HepG2 (cell line): ENCODE measurements around the gene TSSK2. TPM values are rescaled to one million over a fixed set of nuclear protein-coding genes. Genes with fewer than 3 reads are reported as not detected.

Experiments
- ATAD3A ChIP-seq: sonication (generic); formaldehyde crosslinking; IDR thresholded peaks from 2 replicates; pipeline ENCODE4 v1.4.0; 2020; ENCODE audit warnings: missing genetic modification reagents
- ATF2 ChIP-seq: sonication (generic); formaldehyde crosslinking; IDR thresholded peaks from 2 replicates; pipeline ENCODE4 v1.4.0; 2020; ENCODE audit warnings: missing genetic modification reagents
- EP300 ChIP-seq, 3 experiments: sonication (generic) in 1 of 3; formaldehyde crosslinking in 1 of 3; IDR thresholded peaks; 2 replicates each; pipeline versions ENCODE4 v1.5.1 to v1.6.1; 2011 to 2020; ENCODE audit warnings: low read depth in 2 of 3, low read length in 2 of 3, borderline replicate concordance in 1 of 3, improper control_type of control experiment in 1 of 3, mild to moderate bottlenecking in 1 of 3, missing genetic modification reagents in 1 of 3, moderate library complexity in 1 of 3
- ETS1 ChIP-seq: sonication (generic); formaldehyde crosslinking; IDR thresholded peaks from 2 replicates; pipeline ENCODE4 v1.4.0; 2020; ENCODE audit warnings: missing genetic modification reagents
- NPAS2 ChIP-seq: sonication (generic); formaldehyde crosslinking; IDR thresholded peaks from 2 replicates; pipeline ENCODE4 v1.8.0; 2022; ENCODE audit warnings: mild to moderate bottlenecking, missing genetic modification reagents, borderline replicate concordance
- PHF20 ChIP-seq: sonication (generic); formaldehyde crosslinking; IDR thresholded peaks from 2 replicates; pipeline ENCODE4 v1.5.0; 2020; ENCODE audit warnings: mild to moderate bottlenecking, missing genetic modification reagents
- RAD21 ChIP-seq: fragments of 450-650 bp; formaldehyde crosslinking; IDR thresholded peaks from 2 replicates; pipeline ENCODE4 v1.5.0; 2020; ENCODE audit warnings: mild to moderate bottlenecking
- SRSF9 ChIP-seq: fragments of 200-400 bp; formaldehyde crosslinking; IDR thresholded peaks from 2 replicates; pipeline ENCODE4 v1.6.1; 2018; ENCODE audit warnings: borderline replicate concordance, mild to moderate bottlenecking, low read depth, low read length; ENCODE audit not compliant: insufficient read depth, poor library complexity, severe bottlenecking
- STAT5B ChIP-seq: sonication (generic); formaldehyde crosslinking; IDR thresholded peaks from 2 replicates; pipeline ENCODE4 v1.4.0; 2020; ENCODE audit warnings: missing genetic modification reagents
- TAF15 ChIP-seq: fragments of 200-400 bp; formaldehyde crosslinking; IDR thresholded peaks from one replicate; pipeline ENCODE4 v1.6.1; 2018; ENCODE audit warnings: mild to moderate bottlenecking, low read depth, low read length; ENCODE audit not compliant: poor library complexity, severe bottlenecking
- TCF12 ChIP-seq, 2 experiments: fragments of 450-650 bp in 1 of 2; sonication (generic) in 1 of 2; formaldehyde crosslinking in 1 of 2; IDR thresholded peaks; 2 replicates each; pipeline versions ENCODE4 v1.6.1 to v1.8.0; 2017 to 2022; ENCODE audit warnings: antibody characterized with exemption in 1 of 2, mild to moderate bottlenecking in 1 of 2, missing genetic modification reagents in 1 of 2, moderate library complexity in 1 of 2
- ZBTB7A ChIP-seq: sonication (generic); formaldehyde crosslinking; IDR thresholded peaks from 2 replicates; pipeline ENCODE4 v1.8.0; 2022; ENCODE audit warnings: mild to moderate bottlenecking, missing genetic modification reagents
- ZFP37 ChIP-seq: sonication (generic); formaldehyde crosslinking; IDR thresholded peaks from 2 replicates; pipeline ENCODE4 v1.4.0; 2020; ENCODE audit warnings: missing genetic modification reagents, borderline replicate concordance
- ZKSCAN1 ChIP-seq: fragments of 150-350 bp; IDR thresholded peaks from 2 replicates; pipeline ENCODE4 v1.6.1; 2014; ENCODE audit warnings: low read length
- ZNF12 ChIP-seq: sonication (generic); formaldehyde crosslinking; IDR thresholded peaks from 2 replicates; pipeline ENCODE4 v1.5.0; 2020; ENCODE audit warnings: missing genetic modification reagents
- ZNF18 ChIP-seq: sonication (generic); formaldehyde crosslinking; IDR thresholded peaks from 2 replicates; pipeline ENCODE4 v1.8.0; 2022; ENCODE audit warnings: mild to moderate bottlenecking, missing genetic modification reagents; ENCODE audit not compliant: insufficient replicate concordance
- ZNF496 ChIP-seq: sonication (generic); formaldehyde crosslinking; IDR thresholded peaks from 2 replicates; pipeline ENCODE4 v1.8.1; 2023; ENCODE audit warnings: mild to moderate bottlenecking, moderate library complexity, missing genetic modification reagents; ENCODE audit not compliant: insufficient replicate concordance
- ZNF572 ChIP-seq: sonication (generic); formaldehyde crosslinking; IDR thresholded peaks from 2 replicates; pipeline ENCODE4 v1.5.1; 2020; ENCODE audit warnings: mild to moderate bottlenecking, missing genetic modification reagents
- ZNF678 ChIP-seq: sonication (generic); formaldehyde crosslinking; IDR thresholded peaks from 2 replicates; pipeline ENCODE4 v1.4.0; 2020; ENCODE audit warnings: mild to moderate bottlenecking, missing genetic modification reagents
- polyA plus RNA-seq, 8 experiments: library from polyadenylated mRNA; depleted of rRNA in 3 of 8; stranded (reverse) in 7 of 8; unstranded in 1 of 8; fragments of >200 nt; fragmentation: Illumina TruSeq in 4 of 8; extraction: Trizol in 4 of 8; gene quantifications; 2 replicates each; pipeline versions ENCODE4 v1.2.1 to v1.2.3, GENCODE V29; 2011 to 2016; ENCODE audit warnings: low read depth in 4 of 8, missing spikeins in 1 of 8, mixed read lengths in 1 of 8; ENCODE audit not compliant: insufficient read depth in 1 of 8
- total RNA-seq, 5 experiments: library from RNA; depleted of rRNA; stranded (reverse); fragments of >200 nt; fragmentation: Illumina TruSeq; extraction: Trizol; gene quantifications; 2 replicates each; pipeline ENCODE4 v1.2.3, GENCODE V29; 2016; ENCODE audit warnings: low read depth in 1 of 5
- TF ChIP-seq, protein P1 (sequence below): sonication (generic); formaldehyde crosslinking; IDR thresholded peaks from 2 replicates; pipeline ENCODE4 v1.8.1; 2023; ENCODE audit warnings: missing genetic modification reagents, inconsistent platforms, borderline replicate concordance
- TF ChIP-seq, protein P2 (sequence below): sonication (generic); formaldehyde crosslinking; IDR thresholded peaks from 2 replicates; pipeline ENCODE4 v1.5.0; 2020; ENCODE audit warnings: mild to moderate bottlenecking, missing genetic modification reagents

TSSK2 gene
- total and polyA plus RNA-seq, 2 of the 13 experiments (the other 11 are each of a cell fraction or from before 2014, with no cell fraction given) = not detected

DNA sequence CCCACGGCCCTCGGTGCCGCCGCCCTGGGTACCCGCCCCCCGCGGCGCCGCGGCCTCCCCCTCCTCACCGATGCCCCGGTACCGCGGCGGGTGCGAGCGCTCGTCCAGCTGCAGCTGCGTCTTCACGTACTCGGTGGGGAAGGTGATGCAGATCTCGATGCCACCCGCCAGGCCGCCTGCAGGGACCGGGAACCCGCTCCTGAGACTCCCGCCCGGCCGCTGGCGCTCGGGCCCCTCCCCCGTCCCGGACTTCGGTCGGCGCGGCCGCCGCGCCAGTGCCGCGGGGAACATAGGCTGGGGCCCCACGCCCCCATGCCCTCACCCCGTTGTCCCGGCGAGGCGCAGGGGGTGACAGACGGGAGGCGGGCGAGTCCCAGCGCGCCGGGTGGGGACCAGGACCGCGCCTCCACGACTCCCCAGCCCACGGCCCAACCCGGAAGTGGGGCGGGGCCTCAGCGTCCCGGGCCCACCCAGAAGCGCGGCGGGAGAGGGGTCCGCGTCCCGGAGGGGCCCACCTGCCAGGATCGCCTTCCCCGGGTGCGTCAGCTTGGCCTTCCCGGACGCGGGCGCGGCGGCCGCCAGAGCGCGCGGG, 47.1 kb downstream of the TSSK2 start (continued):
- TF ChIP-seq ZNF12 (CRISPR knock-in tag) = 0 out of 2 replicates have a peak, but pooled peaks have one; percentile 37
- TF ChIP-seq EP300 (IDR thresholded peaks at IDR 0.05; ENCODE audit: low read depth in 2 of 2, low read length in 2 of 2) = no peak; a peak in 1 of 4 replicates
- no peak for TF ChIP-seq EP300 (CRISPR knock-in tag; IDR thresholded peaks at IDR 0.05; ENCODE audit: borderline replicate concordance)
- no peak for TF ChIP-seq ZNF572 (CRISPR knock-in tag)
- TF ChIP-seq ZFP37 = no peak
- no peak for TF ChIP-seq ZBTB7A
- no peak for TF ChIP-seq TCF12 (IDR thresholded peaks at IDR 0.05)
- no peak for TF ChIP-seq TCF12 (CRISPR knock-in tag; IDR thresholded peaks at IDR 0.05)
- no peak for TF ChIP-seq ATF2 (CRISPR knock-in tag)
- TF ChIP-seq TAF15 = no peak
- no peak for TF ChIP-seq ZNF18 (CRISPR knock-in tag)
- no peak for TF ChIP-seq ZNF496 (CRISPR knock-in tag)
- no peak for TF ChIP-seq ZNF678 (CRISPR knock-in tag)
- no peak for TF ChIP-seq ZKSCAN1
- TF ChIP-seq ETS1 (CRISPR knock-in tag) = no peak
- no peak; the same call in 1 of the 2 replicates for TF ChIP-seq PHF20 (CRISPR knock-in tag)
- no peak for TF ChIP-seq ATAD3A (CRISPR knock-in tag)
- no peak for TF ChIP-seq NPAS2 (CRISPR knock-in tag)
- no peak for TF ChIP-seq STAT5B (CRISPR knock-in tag)
- TF ChIP-seq RAD21 (CRISPR knock-in tag) = peak; percentile 43; the same call in 1 of the 2 replicates
- TF ChIP-seq SRSF9 = no peak
- TF ChIP-seq, protein P1, sequence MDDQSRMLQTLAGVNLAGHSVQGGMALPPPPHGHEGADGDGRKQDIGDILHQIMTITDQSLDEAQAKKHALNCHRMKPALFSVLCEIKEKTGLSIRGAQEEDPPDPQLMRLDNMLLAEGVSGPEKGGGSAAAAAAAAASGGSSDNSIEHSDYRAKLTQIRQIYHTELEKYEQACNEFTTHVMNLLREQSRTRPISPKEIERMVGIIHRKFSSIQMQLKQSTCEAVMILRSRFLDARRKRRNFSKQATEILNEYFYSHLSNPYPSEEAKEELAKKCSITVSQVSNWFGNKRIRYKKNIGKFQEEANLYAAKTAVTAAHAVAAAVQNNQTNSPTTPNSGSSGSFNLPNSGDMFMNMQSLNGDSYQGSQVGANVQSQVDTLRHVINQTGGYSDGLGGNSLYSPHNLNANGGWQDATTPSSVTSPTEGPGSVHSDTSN = no peak
- TF ChIP-seq, protein P2, sequence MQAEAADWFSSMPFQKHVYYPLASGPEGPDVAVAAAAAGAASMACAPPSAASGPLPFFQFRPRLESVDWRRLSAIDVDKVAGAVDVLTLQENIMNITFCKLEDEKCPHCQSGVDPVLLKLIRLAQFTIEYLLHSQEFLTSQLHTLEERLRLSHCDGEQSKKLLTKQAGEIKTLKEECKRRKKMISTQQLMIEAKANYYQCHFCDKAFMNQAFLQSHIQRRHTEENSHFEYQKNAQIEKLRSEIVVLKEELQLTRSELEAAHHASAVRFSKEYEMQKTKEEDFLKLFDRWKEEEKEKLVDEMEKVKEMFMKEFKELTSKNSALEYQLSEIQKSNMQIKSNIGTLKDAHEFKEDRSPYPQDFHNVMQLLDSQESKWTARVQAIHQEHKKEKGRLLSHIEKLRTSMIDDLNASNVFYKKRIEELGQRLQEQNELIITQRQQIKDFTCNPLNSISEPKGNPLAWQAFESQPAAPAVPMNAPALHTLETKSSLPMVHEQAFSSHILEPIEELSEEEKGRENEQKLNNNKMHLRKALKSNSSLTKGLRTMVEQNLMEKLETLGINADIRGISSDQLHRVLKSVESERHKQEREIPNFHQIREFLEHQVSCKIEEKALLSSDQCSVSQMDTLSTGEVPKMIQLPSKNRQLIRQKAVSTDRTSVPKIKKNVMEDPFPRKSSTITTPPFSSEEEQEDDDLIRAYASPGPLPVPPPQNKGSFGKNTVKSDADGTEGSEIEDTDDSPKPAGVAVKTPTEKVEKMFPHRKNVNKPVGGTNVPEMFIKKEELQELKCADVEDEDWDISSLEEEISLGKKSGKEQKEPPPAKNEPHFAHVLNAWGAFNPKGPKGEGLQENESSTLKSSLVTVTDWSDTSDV (CRISPR knock-in tag) = no peak
